Measurements from ENCODE around the gene RIPK4. TPM values are rescaled to one million over a fixed set of nuclear protein-coding genes. Genes with fewer than 3 reads are reported as not detected.

RIPK4 gene
- total and polyA plus RNA-seq, 8 donors, result 5.8 to 10.5 (median 8.5) TPM

DNA sequence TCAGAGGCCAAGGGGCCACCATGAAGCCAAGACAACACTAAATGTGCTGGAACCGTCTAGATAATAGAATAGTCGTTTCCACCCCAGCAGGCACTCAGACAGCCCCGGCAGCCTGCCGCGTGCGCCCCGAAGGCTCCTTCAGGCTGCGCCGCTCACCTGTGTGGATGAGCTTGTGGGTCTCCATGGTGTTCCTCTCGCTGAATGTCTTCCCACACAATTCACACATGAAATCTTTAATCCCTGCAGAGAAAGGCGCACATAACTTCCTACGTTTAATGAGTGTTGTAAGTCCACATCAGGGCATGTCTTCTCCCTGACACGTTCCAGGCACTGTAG lies 43.7 kb upstream of the RIPK4 start:
- intact Hi-C loops (cut with DNase I), result no loop called here

DNA sequence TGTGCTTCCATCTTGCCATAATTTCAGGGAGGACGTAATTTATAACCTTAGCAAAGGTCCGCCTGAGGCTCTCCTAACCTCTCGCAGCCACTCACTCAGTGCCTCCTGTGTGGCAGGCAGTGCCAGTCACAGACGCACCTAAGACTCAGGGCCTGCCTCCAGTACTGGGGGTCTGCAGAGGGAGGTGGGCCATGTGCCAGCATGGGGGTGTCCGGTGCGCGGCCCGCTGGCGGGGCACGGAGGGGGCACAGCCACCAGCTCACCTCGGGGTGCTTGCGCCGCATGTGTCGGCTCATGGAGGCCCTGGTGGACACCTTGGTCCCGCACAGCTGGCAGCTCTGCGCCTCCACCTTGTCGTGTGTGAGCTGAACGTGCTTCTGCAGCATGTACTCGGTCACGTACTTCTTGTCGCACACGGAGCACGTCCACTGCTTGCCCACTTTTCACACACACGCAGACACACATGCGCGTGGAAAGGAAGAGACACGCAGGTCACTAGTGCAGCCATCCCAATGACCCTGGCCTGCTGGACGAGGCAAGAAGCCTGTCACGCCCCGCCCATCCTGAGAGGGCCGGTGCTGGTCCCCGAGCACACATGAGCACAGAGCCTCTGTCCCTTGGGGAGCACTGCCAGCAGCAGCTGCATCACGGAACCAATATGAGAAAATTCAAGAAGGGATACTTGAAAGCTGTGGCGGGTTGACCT lies 43.2 kb upstream of the RIPK4 start:
- no peak overlapping the region for H3K4me3 ChIP-seq
- H3K36me3 ChIP-seq, result peaks cover 0 to 48% of the 10 kb centered on the region in 2 donors
- TF ChIP-seq, protein P1, sequence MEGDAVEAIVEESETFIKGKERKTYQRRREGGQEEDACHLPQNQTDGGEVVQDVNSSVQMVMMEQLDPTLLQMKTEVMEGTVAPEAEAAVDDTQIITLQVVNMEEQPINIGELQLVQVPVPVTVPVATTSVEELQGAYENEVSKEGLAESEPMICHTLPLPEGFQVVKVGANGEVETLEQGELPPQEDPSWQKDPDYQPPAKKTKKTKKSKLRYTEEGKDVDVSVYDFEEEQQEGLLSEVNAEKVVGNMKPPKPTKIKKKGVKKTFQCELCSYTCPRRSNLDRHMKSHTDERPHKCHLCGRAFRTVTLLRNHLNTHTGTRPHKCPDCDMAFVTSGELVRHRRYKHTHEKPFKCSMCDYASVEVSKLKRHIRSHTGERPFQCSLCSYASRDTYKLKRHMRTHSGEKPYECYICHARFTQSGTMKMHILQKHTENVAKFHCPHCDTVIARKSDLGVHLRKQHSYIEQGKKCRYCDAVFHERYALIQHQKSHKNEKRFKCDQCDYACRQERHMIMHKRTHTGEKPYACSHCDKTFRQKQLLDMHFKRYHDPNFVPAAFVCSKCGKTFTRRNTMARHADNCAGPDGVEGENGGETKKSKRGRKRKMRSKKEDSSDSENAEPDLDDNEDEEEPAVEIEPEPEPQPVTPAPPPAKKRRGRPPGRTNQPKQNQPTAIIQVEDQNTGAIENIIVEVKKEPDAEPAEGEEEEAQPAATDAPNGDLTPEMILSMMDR (IDR thresholded peaks at IDR 0.05), result no peak
- no peak overlapping the region for H3K27ac ChIP-seq
- no peaks in the 10 kb centered on the region for H3K27me3 ChIP-seq
- intact Hi-C loops (cut with DNase I), result no loop called here
- no peaks in the 10 kb centered on the region for H3K4me1 ChIP-seq
- ATAC-seq (no peak), DNase-seq (no peak)
- no peaks in the 10 kb centered on the region for H3K9me3 ChIP-seq

More for the DNA sequence above, 43.7 kb upstream of the RIPK4 start:
- ATAC-seq (no peak), DNase-seq (no peak)
- Histone ChIP-seq H3K4me1 (no peaks in the 10 kb centered on the region), H3K27me3 (no peaks in the 10 kb centered on the region), H3K4me3 (no peak overlapping the region), H3K36me3 (peaks cover 0 to 53% of the 10 kb centered on the region in 2 donors), H3K27ac (no peak overlapping the region), H3K9me3 (no peaks in the 10 kb centered on the region)
- TF ChIP-seq, protein P1 (IDR thresholded peaks at IDR 0.05), result no peak

DNA sequence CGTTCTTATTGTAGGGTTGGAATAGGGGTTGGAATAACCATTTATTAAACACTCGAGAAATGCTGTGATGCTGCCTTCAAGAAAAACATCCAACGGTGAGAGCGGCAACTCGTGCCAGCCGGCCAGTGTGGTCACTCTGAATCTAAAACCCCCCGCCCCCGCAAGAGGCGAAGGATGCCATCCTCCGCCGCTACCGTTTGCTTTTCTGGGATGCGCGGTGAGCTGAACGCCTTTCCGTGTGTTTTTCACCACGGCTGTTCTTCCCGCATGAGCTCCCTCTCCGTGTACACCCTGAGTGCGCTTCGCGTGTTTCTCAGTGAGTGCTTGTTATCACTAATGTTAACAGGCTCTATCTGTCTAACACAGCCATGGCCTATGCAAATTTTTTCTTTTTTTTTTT lies 42.0 kb upstream of the RIPK4 start:
- intact Hi-C loops (cut with DNase I), result no loop called here
- Histone ChIP-seq H3K9me3 (no peaks in the 10 kb centered on the region), H3K27ac (no peak overlapping the region), H3K4me1 (no peaks in the 10 kb centered on the region), H3K27me3 (no peaks in the 10 kb centered on the region), H3K36me3 (peaks cover 0 to 46% of the 10 kb centered on the region in 2 donors), H3K4me3 (no peak overlapping the region)
- ATAC-seq, result no peak
- no peak for DNase-seq
- TF ChIP-seq, protein P1 (IDR thresholded peaks at IDR 0.05), result no peak

DNA sequence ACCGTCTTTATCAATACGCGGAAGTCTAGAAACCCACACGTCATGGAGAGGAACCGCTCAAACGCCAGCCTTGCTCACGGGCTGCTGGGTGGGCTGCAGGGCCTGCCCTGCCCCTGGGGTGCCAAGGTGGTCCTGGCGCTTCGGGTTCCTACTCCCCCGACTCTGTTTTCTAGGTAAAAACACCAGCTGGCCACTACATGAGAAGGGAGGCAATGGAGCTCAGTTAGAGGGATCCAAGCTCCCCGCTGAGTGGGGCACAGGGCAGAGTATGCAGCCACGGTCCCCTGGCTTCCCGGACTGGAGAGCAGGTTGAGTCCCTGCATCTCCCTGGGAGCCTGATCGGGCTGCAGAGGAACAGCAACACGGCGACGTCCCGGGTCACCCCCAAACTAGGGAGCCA lies 41.2 kb upstream of the RIPK4 start:
- H3K4me3 ChIP-seq, result no peak overlapping the region
- H3K36me3 ChIP-seq, result peaks cover 0 to 44% of the 10 kb centered on the region in 2 donors
- DNase-seq, result no peak
- H3K4me1 ChIP-seq, result no peaks in the 10 kb centered on the region
- H3K27me3 ChIP-seq, result no peaks in the 10 kb centered on the region
- H3K9me3 ChIP-seq, result no peaks in the 10 kb centered on the region
- no peak for ATAC-seq
- no peak overlapping the region for H3K27ac ChIP-seq
- TF ChIP-seq, protein P1 (IDR thresholded peaks at IDR 0.05), result no peak
- intact Hi-C loops (cut with DNase I), result no loop called here

DNA sequence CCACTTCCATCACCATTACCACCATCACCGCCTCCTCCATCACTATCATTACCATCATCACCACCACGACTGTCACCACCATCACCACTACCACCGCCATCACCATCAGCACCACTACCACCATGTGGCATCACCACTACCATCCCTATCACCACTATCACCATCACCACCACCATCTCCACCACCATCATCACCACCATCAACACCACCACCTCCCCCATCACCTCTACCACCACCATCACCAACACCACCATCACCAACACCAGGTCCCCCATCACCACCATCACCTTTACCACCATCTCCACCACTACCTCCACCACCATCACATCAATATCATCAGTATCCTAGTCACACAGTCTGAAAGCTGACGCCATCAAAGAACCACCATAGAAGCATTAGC lies 39.9 kb upstream of the RIPK4 start:
- H3K9me3 ChIP-seq, result no peaks in the 10 kb centered on the region
- H3K4me1 ChIP-seq, result no peaks in the 10 kb centered on the region
- no peak for ATAC-seq
- peaks cover 0 to 55% of the 10 kb centered on the region in 2 donors for H3K36me3 ChIP-seq
- no peak overlapping the region for H3K27ac ChIP-seq
- TF ChIP-seq, protein P1 (IDR thresholded peaks at IDR 0.05), result no peak
- intact Hi-C loops (cut with DNase I), result no loop called here
- DNase-seq, result no peak
- H3K4me3 ChIP-seq, result no peak overlapping the region
- no peaks in the 10 kb centered on the region for H3K27me3 ChIP-seq
